ENCODE data around the gene PFKFB4.
"Not testable (repeated sequence)": the region's sequence is repeated elsewhere in the genome, so short reads cannot be mapped to it uniquely, and the experiment has no call there.

PFKFB4 gene

GRCh38 chr3:48478626-48479555 lies 77.7 kb downstream of the PFKFB4 start:
- no peak for TF ChIP-seq CTCF (IDR thresholded peaks at IDR 0.05; ENCODE audit: low read depth, low read length)
- DNase-seq (ENCODE audit: extremely low read depth, low read depth): no peak

GRCh38 chr3:48477959-48478520 lies 78.6 kb downstream of the PFKFB4 start:
- no peak for TF ChIP-seq CTCF (IDR thresholded peaks at IDR 0.05; ENCODE audit: low read depth, low read length)
- DNase-seq (ENCODE audit: extremely low read depth, low read depth): no peak

GRCh38 chr3:48476426-48477053 lies 80.1 kb downstream of the PFKFB4 start:
- no peak for TF ChIP-seq CTCF (IDR thresholded peaks at IDR 0.05; ENCODE audit: low read depth, low read length)
- DNase-seq (ENCODE audit: extremely low read depth, low read depth): no peak

- DNase-seq (ENCODE audit: extremely low read depth, low read depth): no peak
Measured at GRCh38 chr3:48475188-48475587, 81.4 kb downstream of the PFKFB4 start.

GRCh38 chr3:48474619-48475018 lies 82.0 kb downstream of the PFKFB4 start:
- no peak for DNase-seq (ENCODE audit: extremely low read depth, low read depth)
- TF ChIP-seq CTCF (IDR thresholded peaks at IDR 0.05; ENCODE audit: low read depth, low read length): no peak

More at GRCh38 chr3:48475188-48475587, 81.4 kb downstream of the PFKFB4 start:
- TF ChIP-seq CTCF (IDR thresholded peaks at IDR 0.05; ENCODE audit: low read depth, low read length): no peak

- not testable (repeated sequence) for DNase-seq (ENCODE audit: extremely low read depth, low read depth)
Measured at GRCh38 chr3:48474031-48474430, 82.6 kb downstream of the PFKFB4 start.

GRCh38 chr3:48473617-48473952 lies 83.0 kb downstream of the PFKFB4 start:
- TF ChIP-seq CTCF (IDR thresholded peaks at IDR 0.05; ENCODE audit: low read depth, low read length): no peak
- DNase-seq (ENCODE audit: extremely low read depth, low read depth): no peak

All from AG09319 (cell line).